Measurements from ENCODE around the gene RDH13.

DNA sequence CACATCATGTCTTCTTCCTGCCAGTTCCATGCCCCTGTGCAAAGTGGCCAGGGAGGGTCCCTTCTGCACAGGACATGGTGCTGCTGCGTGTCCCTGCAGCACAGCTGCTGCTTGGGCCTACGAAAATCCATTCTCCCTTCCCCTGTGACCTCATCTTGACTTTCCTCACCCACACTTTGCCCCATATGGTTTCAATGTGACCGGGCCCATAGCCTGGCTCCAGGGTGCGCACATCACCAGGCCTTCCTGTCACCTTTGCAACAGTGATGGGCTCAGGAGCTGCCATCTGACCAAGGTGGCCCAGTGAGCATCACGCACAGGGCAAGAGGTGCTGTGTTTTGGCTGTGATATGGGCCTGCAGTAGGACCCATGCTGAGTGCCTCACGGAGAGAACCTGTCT lies 43.6 kb upstream of the RDH13 start:
- TF ChIP-seq, protein P1, sequence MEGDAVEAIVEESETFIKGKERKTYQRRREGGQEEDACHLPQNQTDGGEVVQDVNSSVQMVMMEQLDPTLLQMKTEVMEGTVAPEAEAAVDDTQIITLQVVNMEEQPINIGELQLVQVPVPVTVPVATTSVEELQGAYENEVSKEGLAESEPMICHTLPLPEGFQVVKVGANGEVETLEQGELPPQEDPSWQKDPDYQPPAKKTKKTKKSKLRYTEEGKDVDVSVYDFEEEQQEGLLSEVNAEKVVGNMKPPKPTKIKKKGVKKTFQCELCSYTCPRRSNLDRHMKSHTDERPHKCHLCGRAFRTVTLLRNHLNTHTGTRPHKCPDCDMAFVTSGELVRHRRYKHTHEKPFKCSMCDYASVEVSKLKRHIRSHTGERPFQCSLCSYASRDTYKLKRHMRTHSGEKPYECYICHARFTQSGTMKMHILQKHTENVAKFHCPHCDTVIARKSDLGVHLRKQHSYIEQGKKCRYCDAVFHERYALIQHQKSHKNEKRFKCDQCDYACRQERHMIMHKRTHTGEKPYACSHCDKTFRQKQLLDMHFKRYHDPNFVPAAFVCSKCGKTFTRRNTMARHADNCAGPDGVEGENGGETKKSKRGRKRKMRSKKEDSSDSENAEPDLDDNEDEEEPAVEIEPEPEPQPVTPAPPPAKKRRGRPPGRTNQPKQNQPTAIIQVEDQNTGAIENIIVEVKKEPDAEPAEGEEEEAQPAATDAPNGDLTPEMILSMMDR (conservative IDR thresholded peaks at IDR 0.05; ENCODE audit: low read depth in 2 of 2), result no peak
- TF ChIP-seq EZH2 (IDR thresholded peaks at IDR 0.05; ENCODE audit: low read depth, unreplicated experiment), result no peak
- TF ChIP-seq POLR2AphosphoS5 (IDR thresholded peaks at IDR 0.05; ENCODE audit: low read depth), result no peak
- no peak for TF ChIP-seq EZH2phosphoT487 (IDR thresholded peaks at IDR 0.05; ENCODE audit: unreplicated experiment)
- TF ChIP-seq, protein P2, sequence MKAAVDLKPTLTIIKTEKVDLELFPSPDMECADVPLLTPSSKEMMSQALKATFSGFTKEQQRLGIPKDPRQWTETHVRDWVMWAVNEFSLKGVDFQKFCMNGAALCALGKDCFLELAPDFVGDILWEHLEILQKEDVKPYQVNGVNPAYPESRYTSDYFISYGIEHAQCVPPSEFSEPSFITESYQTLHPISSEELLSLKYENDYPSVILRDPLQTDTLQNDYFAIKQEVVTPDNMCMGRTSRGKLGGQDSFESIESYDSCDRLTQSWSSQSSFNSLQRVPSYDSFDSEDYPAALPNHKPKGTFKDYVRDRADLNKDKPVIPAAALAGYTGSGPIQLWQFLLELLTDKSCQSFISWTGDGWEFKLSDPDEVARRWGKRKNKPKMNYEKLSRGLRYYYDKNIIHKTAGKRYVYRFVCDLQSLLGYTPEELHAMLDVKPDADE (IDR thresholded peaks at IDR 0.05), result no peak
- no peak for TF ChIP-seq JUNB (IDR thresholded peaks at IDR 0.05; ENCODE audit: unreplicated experiment)
- TF ChIP-seq ZNF331 (CRISPR knock-in tag; IDR thresholded peaks at IDR 0.05; ENCODE audit: low read depth), result no peak
- TF ChIP-seq, protein P3, sequence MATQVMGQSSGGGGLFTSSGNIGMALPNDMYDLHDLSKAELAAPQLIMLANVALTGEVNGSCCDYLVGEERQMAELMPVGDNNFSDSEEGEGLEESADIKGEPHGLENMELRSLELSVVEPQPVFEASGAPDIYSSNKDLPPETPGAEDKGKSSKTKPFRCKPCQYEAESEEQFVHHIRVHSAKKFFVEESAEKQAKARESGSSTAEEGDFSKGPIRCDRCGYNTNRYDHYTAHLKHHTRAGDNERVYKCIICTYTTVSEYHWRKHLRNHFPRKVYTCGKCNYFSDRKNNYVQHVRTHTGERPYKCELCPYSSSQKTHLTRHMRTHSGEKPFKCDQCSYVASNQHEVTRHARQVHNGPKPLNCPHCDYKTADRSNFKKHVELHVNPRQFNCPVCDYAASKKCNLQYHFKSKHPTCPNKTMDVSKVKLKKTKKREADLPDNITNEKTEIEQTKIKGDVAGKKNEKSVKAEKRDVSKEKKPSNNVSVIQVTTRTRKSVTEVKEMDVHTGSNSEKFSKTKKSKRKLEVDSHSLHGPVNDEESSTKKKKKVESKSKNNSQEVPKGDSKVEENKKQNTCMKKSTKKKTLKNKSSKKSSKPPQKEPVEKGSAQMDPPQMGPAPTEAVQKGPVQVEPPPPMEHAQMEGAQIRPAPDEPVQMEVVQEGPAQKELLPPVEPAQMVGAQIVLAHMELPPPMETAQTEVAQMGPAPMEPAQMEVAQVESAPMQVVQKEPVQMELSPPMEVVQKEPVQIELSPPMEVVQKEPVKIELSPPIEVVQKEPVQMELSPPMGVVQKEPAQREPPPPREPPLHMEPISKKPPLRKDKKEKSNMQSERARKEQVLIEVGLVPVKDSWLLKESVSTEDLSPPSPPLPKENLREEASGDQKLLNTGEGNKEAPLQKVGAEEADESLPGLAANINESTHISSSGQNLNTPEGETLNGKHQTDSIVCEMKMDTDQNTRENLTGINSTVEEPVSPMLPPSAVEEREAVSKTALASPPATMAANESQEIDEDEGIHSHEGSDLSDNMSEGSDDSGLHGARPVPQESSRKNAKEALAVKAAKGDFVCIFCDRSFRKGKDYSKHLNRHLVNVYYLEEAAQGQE (IDR thresholded peaks at IDR 0.05; ENCODE audit: unreplicated experiment), result no peak
- no peak for TF ChIP-seq NANOG (IDR thresholded peaks at IDR 0.05; ENCODE audit: borderline replicate concordance)
